H9 (cell line): Measurements from ENCODE around the gene CTR9. TPM values are rescaled to one million over a fixed set of nuclear protein-coding genes. Genes with fewer than 3 reads are reported as not detected.

ENCODE experiments used
- DNase-seq: peaks from one replicate; pipeline ENCODE4 v3.0.0-alpha.2; 2017
- H2AFZ ChIP-seq: one replicate; pipeline ENCODE4 v1.6.1; 2013; ENCODE audit warnings: mild to moderate bottlenecking, low read length, control low read depth, moderate library complexity
- H2AK5ac ChIP-seq: 2 replicates; pipeline ENCODE4 v1.6.1; 2013; ENCODE audit warnings: low read length, control low read depth, mixed read lengths; ENCODE audit not compliant: insufficient read length
- H2BK120ac ChIP-seq: one replicate; pipeline ENCODE4 v1.6.1; 2013; ENCODE audit warnings: low read depth, mild to moderate bottlenecking, low read length, control low read depth, inconsistent platforms; ENCODE audit not compliant: poor library complexity, severe bottlenecking
- H2BK12ac ChIP-seq: 2 replicates; pipeline ENCODE4 v1.6.1; 2013; ENCODE audit warnings: low read length, control low read depth, mixed read lengths, low read depth; ENCODE audit not compliant: insufficient read length
- H2BK15ac ChIP-seq: 2 replicates; pipeline ENCODE4 v1.6.1; 2013; ENCODE audit warnings: low read depth, low read length, control low read depth
- H2BK20ac ChIP-seq: one replicate; pipeline ENCODE4 v1.6.1; 2013; ENCODE audit warnings: low read depth, mild to moderate bottlenecking, low read length, control low read depth, inconsistent platforms; ENCODE audit not compliant: poor library complexity, severe bottlenecking
- H2BK5ac ChIP-seq: 2 replicates; pipeline ENCODE4 v1.6.1; 2013; ENCODE audit warnings: low read length, control low read depth, mixed read lengths; ENCODE audit not compliant: insufficient read length
- H3K14ac ChIP-seq: 2 replicates; pipeline ENCODE4 v1.6.1; 2013; ENCODE audit warnings: low read length, control low read depth; ENCODE audit not compliant: insufficient read depth
- H3K18ac ChIP-seq: 2 replicates; pipeline ENCODE4 v1.6.1; 2013; ENCODE audit warnings: low read depth, mild to moderate bottlenecking, mixed read lengths, low read length, control low read depth; ENCODE audit not compliant: insufficient read length
- H3K23ac ChIP-seq: 2 replicates; pipeline ENCODE4 v1.6.1; 2013; ENCODE audit warnings: low read length, control low read depth, mixed read lengths, low read depth; ENCODE audit not compliant: insufficient read length
- H3K23me2 ChIP-seq: 2 replicates; pipeline ENCODE4 v1.6.1; 2013; ENCODE audit warnings: low read depth, mild to moderate bottlenecking, mixed read lengths, low read length, control low read depth; ENCODE audit not compliant: insufficient read length, poor library complexity, severe bottlenecking
- H3K27ac ChIP-seq: 2 replicates; pipeline ENCODE4 v1.5.1; 2013; ENCODE audit warnings: low read length, control low read depth, mixed read lengths, low read depth; ENCODE audit not compliant: insufficient read length
- H3K27me3 ChIP-seq: 2 replicates; pipeline ENCODE4 v1.6.1; 2013; ENCODE audit warnings: low read length, control low read depth, inconsistent platforms; ENCODE audit not compliant: insufficient read depth
- H3K4ac ChIP-seq: 2 replicates; pipeline ENCODE4 v1.6.1; 2013; ENCODE audit warnings: low read depth, mild to moderate bottlenecking, control low read depth, inconsistent platforms, low read length, moderate library complexity
- H3K4me1 ChIP-seq: 2 replicates; pipeline ENCODE4 v1.6.1; 2013; ENCODE audit warnings: low read length, control low read depth, inconsistent platforms; ENCODE audit not compliant: insufficient read depth
- H3K4me2 ChIP-seq: 2 replicates; pipeline ENCODE4 v1.6.1; 2013; ENCODE audit warnings: low read length, control low read depth, mixed read lengths; ENCODE audit not compliant: insufficient read length, insufficient read depth
- H3K56ac ChIP-seq: 2 replicates; pipeline ENCODE4 v1.6.1; 2013; ENCODE audit warnings: low read depth, mild to moderate bottlenecking, mixed read lengths, low read length, control low read depth; ENCODE audit not compliant: insufficient read length
- H3K79me1 ChIP-seq: 2 replicates; pipeline ENCODE4 v1.6.1; 2013; ENCODE audit warnings: low read depth, mild to moderate bottlenecking, moderate library complexity, low read length, control low read depth, inconsistent platforms; ENCODE audit not compliant: insufficient read depth, poor library complexity, severe bottlenecking
- H3K79me2 ChIP-seq: 2 replicates; pipeline ENCODE4 v1.6.1; 2013; ENCODE audit warnings: low read length, control low read depth, inconsistent platforms; ENCODE audit not compliant: insufficient read depth
- H3K9ac ChIP-seq: 2 replicates; pipeline ENCODE4 v1.6.1; 2013; ENCODE audit warnings: low read length, control low read depth, mixed read lengths; ENCODE audit not compliant: insufficient read length; ENCODE audit errors: extremely low read depth
- H3K9me3 ChIP-seq: one replicate; pipeline ENCODE4 v1.6.1; 2013; ENCODE audit warnings: low read depth, low read length, inconsistent platforms; ENCODE audit not compliant: control insufficient read depth
- H3T11ph ChIP-seq: one replicate; pipeline ENCODE4 v1.6.1; 2013; ENCODE audit warnings: mild to moderate bottlenecking, low read length, control low read depth, inconsistent platforms
- H4K20me1 ChIP-seq: one replicate; pipeline ENCODE4 v1.6.1; 2013; ENCODE audit not compliant: control insufficient read depth, insufficient read length, insufficient read depth
- H4K5ac ChIP-seq: 2 replicates; pipeline ENCODE4 v1.6.1; 2013; ENCODE audit warnings: low read depth, mild to moderate bottlenecking, mixed read lengths, low read length, control low read depth; ENCODE audit not compliant: insufficient read length
- H4K8ac ChIP-seq: replicated peaks from 2 replicates; pipeline ENCODE4 v1.6.1; 2013; ENCODE audit warnings: low read length, control low read depth, mixed read lengths, low read depth; ENCODE audit not compliant: insufficient read length
- H4K91ac ChIP-seq: 2 replicates; pipeline ENCODE4 v1.6.1; 2013; ENCODE audit warnings: low read depth, mild to moderate bottlenecking, moderate library complexity, mixed read lengths, low read length, control low read depth; ENCODE audit not compliant: insufficient read length
- H3K27ac Mint-ChIP-seq, 3 experiments: 2 replicates in 2 of 3; 3 replicates in 1 of 3; pipeline ENCODE4 v1.8.0; 2020 to 2021; ENCODE audit warnings: mixed read lengths in 3 of 3, mild to moderate bottlenecking in 1 of 3, moderate library complexity in 1 of 3
- H3K27me3 Mint-ChIP-seq: 2 replicates; pipeline ENCODE4 v1.8.0; 2021; ENCODE audit warnings: low read depth, mild to moderate bottlenecking, moderate library complexity, mixed read lengths
- H3K36me3 Mint-ChIP-seq, 3 experiments: 2 replicates in 2 of 3; 3 replicates in 1 of 3; pipeline ENCODE4 v1.8.0; 2020 to 2021; ENCODE audit warnings: low read depth in 3 of 3, mixed read lengths in 3 of 3; ENCODE audit not compliant: insufficient read depth in 1 of 3
- H3K4me1 Mint-ChIP-seq, 2 experiments: 2 replicates each; pipeline ENCODE4 v1.8.0; 2020; ENCODE audit warnings: mixed read lengths in 2 of 2
- H3K4me3 Mint-ChIP-seq, 2 experiments: 2 replicates in 1 of 2; 3 replicates in 1 of 2; pipeline ENCODE4 v1.8.0; 2020 to 2021; ENCODE audit warnings: mild to moderate bottlenecking in 2 of 2, mixed read lengths in 2 of 2, moderate library complexity in 1 of 2
- H3K9me3 Mint-ChIP-seq, 2 experiments: 2 replicates in 1 of 2; 3 replicates in 1 of 2; pipeline ENCODE4 v1.8.0; 2020; ENCODE audit warnings: mild to moderate bottlenecking in 2 of 2, mixed read lengths in 2 of 2, moderate library complexity in 1 of 2
- CTCF ChIP-seq: fragments of 200-600 bp; sonication (generic); conservative IDR thresholded peaks from 3 replicates; pipeline ENCODE4 v1.8.0; 2021; ENCODE audit warnings: antibody characterized with exemption, mild to moderate bottlenecking
- WGBS: extraction: QIAGEN DNeasy Blood & Tissue Kit; methylation state at CpG from one replicate; pipeline ENCODE4 v1.1.7; 2013; ENCODE audit warnings: missing lambda C conversion rate, low lambda C conversion rate, mixed read lengths; ENCODE audit not compliant: insufficient read length; ENCODE audit errors: extremely low coverage; 5-methylcytosine and 5-hydroxymethylcytosine counted together
- total RNA-seq: library from RNA; stranded (reverse); gene quantifications from 2 replicates; pipeline ENCODE4 v1.2.1, GENCODE V29; 2021

Gene CTR9
- total RNA-seq, 1 experiment from 2014 or later: 37.5 TPM

GRCh38 chr11:10715571-10715970 is 35.5 kb upstream of the CTR9 start:
- Histone ChIP-seq H3K4me2 (no peak overlapping the region), H3K27ac (no peak overlapping the region)
- TF ChIP-seq CTCF: no peak

More at GRCh38 chr11:10715571-10715970, 35.5 kb upstream of the CTR9 start:
- H3K27ac Mint-ChIP-seq: no peak overlapping the region
- H2AK5ac ChIP-seq: no peak overlapping the region
- DNase-seq: no peak
- H3K9ac ChIP-seq: no peak overlapping the region
- H3K9me3 Mint-ChIP-seq: no peaks in the 10 kb centered on the region
- no peaks in the 10 kb centered on the region for H3K79me1 ChIP-seq
- H3K4me3 Mint-ChIP-seq: no peak overlapping the region
- no peaks in the 10 kb centered on the region for H3K4me1 Mint-ChIP-seq
- H2BK12ac ChIP-seq: no peak overlapping the region
- no peak overlapping the region; the same call in 1 of the 2 replicates for H3K14ac ChIP-seq
- H3K79me2 ChIP-seq: no peaks in the 10 kb centered on the region
- no peak overlapping the region for H3K18ac ChIP-seq
- no peak overlapping the region for H3K4ac ChIP-seq
- no peak overlapping the region for H3K23ac ChIP-seq
- no peaks in the 10 kb centered on the region for H4K20me1 ChIP-seq
- H2BK5ac ChIP-seq: no peak overlapping the region
- no peak overlapping the region for H4K5ac ChIP-seq
- H2BK15ac ChIP-seq: no peak overlapping the region
- H3K4me1 ChIP-seq: no peaks in the 10 kb centered on the region
- H4K91ac ChIP-seq: no peak overlapping the region
- no peaks in the 10 kb centered on the region for H3K36me3 Mint-ChIP-seq
- H3K9me3 ChIP-seq: no peaks in the 10 kb centered on the region
- H3T11ph ChIP-seq: no peak overlapping the region
- no peak overlapping the region for H4K8ac ChIP-seq
- H3K27me3 ChIP-seq: no peaks in the 10 kb centered on the region
- H3K27me3 Mint-ChIP-seq: no peaks in the 10 kb centered on the region
- H2BK120ac ChIP-seq: no peak overlapping the region
- no peak overlapping the region for H2AFZ ChIP-seq
- H2BK20ac ChIP-seq: no peak overlapping the region
- WGBS: no CpG with 5 or more reads among the region's 4 CpGs
- no peak overlapping the region for H3K56ac ChIP-seq
- no peaks in the 10 kb centered on the region for H3K23me2 ChIP-seq
